MCF 10A (cell line): Measurements from ENCODE around the gene NISCH. TPM values are rescaled to one million over a fixed set of nuclear protein-coding genes. Genes with fewer than 3 reads are reported as not detected.

Experiments
- BruUV-seq: library from RNA; stranded (reverse); fragments of 400-500 nt; replicated peaks from 2 replicates; lab custom pipeline; 2021; lab: Mats Ljungman, UMichigan
- CTCF ChIA-PET: fragments of 300-600 bp; sonication (Branson Sonifier 250); formaldehyde crosslinking; extraction: SDS; loops from one replicate; lab custom pipeline; 2021; ENCODE audit warnings: antibody characterized with exemption, inconsistent platforms; lab: Yijun Ruan, JAX
- POLR2A ChIA-PET: fragments of 300-600, 350-650 bp; sonication (Branson Sonifier 250); formaldehyde crosslinking; extraction: SDS; loops from one replicate; lab custom pipeline; 2020; ENCODE audit warnings: antibody characterized with exemption, inconsistent platforms; lab: Yijun Ruan, JAX
- DNase-seq: peaks from one replicate; pipeline ENCODE4 v3.0.0-alpha.2; 2018; ENCODE audit not compliant: unreplicated experiment
- H3K27ac Mint-ChIP-seq: one replicate; pipeline ENCODE4 v1.8.0; 2022; ENCODE audit warnings: mild to moderate bottlenecking, low read depth, mixed read lengths; ENCODE audit not compliant: unreplicated experiment
- H3K27me3 Mint-ChIP-seq: one replicate; pipeline ENCODE4 v1.8.0; 2022; ENCODE audit warnings: mixed read lengths; ENCODE audit not compliant: insufficient read depth, unreplicated experiment
- H3K36me3 Mint-ChIP-seq: one replicate; pipeline ENCODE4 v1.8.0; 2022; ENCODE audit warnings: mild to moderate bottlenecking, moderate library complexity, mixed read lengths; ENCODE audit not compliant: insufficient read depth, unreplicated experiment
- H3K4me1 Mint-ChIP-seq: one replicate; pipeline ENCODE4 v1.8.0; 2022; ENCODE audit warnings: mixed read lengths; ENCODE audit not compliant: insufficient read depth, unreplicated experiment
- H3K4me3 Mint-ChIP-seq: one replicate; pipeline ENCODE4 v1.8.0; 2022; ENCODE audit warnings: mild to moderate bottlenecking, moderate library complexity, mixed read lengths; ENCODE audit not compliant: unreplicated experiment
- H3K9me3 Mint-ChIP-seq: one replicate; pipeline ENCODE4 v1.8.0; 2022; ENCODE audit warnings: mixed read lengths; ENCODE audit not compliant: unreplicated experiment
- intact Hi-C: fragments of 100-400 bp; cut with micrococcal nuclease; formaldehyde crosslinking; loops from 2 replicates; pipeline ENCODE4 v1.14.1; 2022
- total RNA-seq: library from RNA; stranded (reverse); gene quantifications from 2 replicates; pipeline ENCODE4 v1.2.3, GENCODE V29; 2022
- TF ChIP-seq, protein P1 (sequence below): fragments of 200-600 bp; IDR thresholded peaks from one replicate; pipeline ENCODE4 v1.8.0; 2022; ENCODE audit warnings: antibody characterized with exemption, mild to moderate bottlenecking; ENCODE audit not compliant: unreplicated experiment

Gene NISCH
- total RNA-seq, 1 experiment from 2014 or later, result 60.5 TPM

DNA sequence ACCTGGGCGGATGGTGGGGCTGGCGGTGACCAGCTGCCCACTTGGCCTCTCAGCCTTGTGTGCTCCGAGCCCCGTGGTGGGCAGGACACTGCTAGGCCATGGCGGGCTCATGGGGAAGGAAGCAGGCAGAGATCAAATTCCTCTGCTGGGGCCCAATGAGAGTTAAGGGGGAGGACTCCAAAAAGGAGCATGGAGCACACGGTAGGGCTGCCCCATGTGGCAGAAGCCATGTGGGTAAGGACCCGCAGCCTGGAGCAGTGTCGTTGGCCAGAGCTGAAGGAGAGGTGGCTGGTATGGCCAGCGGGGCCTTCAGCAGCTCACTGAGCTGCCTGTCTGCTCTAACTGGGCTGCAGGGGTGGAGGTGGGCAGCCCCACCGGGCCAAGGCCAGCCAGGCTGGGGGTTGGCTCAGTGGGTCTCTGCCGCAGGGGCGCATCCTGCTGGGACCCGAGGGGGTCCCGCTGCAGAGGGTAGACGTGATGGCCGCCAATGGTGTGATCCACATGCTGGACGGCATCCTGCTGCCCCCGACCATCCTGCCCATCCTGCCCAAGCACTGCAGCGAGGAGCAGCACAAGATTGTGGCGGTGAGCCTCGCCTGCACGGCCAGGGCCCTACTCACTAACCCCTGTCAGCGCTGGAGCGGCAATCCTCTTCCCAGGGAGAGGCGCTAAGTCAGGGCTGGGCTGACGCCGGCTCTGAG lies 51.0 kb downstream of the NISCH start:
- no peak for DNase-seq
- Mint-ChIP-seq H3K4me3 (no peak overlapping the region), H3K4me1 (peaks cover 7% of the 10 kb centered on the region), H3K27me3 (no peaks in the 10 kb centered on the region), H3K9me3 (no peaks in the 10 kb centered on the region), H3K27ac (no peak overlapping the region), H3K36me3 (no peaks in the 10 kb centered on the region)
- ChIA-PET CTCF (no interaction called here), POLR2A (no interaction called here)
- TF ChIP-seq, protein P1, sequence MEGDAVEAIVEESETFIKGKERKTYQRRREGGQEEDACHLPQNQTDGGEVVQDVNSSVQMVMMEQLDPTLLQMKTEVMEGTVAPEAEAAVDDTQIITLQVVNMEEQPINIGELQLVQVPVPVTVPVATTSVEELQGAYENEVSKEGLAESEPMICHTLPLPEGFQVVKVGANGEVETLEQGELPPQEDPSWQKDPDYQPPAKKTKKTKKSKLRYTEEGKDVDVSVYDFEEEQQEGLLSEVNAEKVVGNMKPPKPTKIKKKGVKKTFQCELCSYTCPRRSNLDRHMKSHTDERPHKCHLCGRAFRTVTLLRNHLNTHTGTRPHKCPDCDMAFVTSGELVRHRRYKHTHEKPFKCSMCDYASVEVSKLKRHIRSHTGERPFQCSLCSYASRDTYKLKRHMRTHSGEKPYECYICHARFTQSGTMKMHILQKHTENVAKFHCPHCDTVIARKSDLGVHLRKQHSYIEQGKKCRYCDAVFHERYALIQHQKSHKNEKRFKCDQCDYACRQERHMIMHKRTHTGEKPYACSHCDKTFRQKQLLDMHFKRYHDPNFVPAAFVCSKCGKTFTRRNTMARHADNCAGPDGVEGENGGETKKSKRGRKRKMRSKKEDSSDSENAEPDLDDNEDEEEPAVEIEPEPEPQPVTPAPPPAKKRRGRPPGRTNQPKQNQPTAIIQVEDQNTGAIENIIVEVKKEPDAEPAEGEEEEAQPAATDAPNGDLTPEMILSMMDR, result no peak
- intact Hi-C loops, result no loop called here
- BruUV-seq, result no TSS peak

DNA sequence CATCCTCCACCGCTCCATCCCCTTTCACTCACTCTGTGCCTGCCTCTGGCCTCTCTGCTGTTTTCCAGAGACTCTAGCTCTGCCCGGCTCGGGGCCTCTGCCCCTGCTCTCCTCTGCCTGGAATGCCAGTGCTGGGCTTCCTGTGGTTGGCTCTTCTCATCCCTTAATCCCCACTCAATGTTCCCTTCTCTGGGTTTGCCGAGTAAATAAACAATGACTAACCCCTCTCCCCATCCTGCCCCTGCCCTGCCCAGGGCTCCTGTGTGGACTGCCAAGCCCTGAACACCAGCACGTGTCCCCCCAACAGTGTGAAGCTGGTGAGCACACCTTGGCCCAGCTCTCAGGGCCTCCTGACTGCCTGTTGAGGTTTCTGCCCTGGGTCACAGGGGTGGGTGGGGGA lies 52.0 kb downstream of the NISCH start:
- Mint-ChIP-seq H3K27ac (no peak overlapping the region), H3K4me1 (peaks cover 7% of the 10 kb centered on the region), H3K9me3 (no peaks in the 10 kb centered on the region), H3K4me3 (peak overlapping the region; percentile 31), H3K27me3 (no peaks in the 10 kb centered on the region), H3K36me3 (no peaks in the 10 kb centered on the region)
- peak; percentile 79 for DNase-seq
- intact Hi-C loops, result no loop called here
- ChIA-PET CTCF (interaction anchor here (0.7 kb wide), 1 partner anchor 371 kb away, joined by 3 read pairs; no protein-coding TSS in a partner anchor), POLR2A (no interaction called here)
- no TSS peak for BruUV-seq
- TF ChIP-seq, protein P1, result no peak

DNA sequence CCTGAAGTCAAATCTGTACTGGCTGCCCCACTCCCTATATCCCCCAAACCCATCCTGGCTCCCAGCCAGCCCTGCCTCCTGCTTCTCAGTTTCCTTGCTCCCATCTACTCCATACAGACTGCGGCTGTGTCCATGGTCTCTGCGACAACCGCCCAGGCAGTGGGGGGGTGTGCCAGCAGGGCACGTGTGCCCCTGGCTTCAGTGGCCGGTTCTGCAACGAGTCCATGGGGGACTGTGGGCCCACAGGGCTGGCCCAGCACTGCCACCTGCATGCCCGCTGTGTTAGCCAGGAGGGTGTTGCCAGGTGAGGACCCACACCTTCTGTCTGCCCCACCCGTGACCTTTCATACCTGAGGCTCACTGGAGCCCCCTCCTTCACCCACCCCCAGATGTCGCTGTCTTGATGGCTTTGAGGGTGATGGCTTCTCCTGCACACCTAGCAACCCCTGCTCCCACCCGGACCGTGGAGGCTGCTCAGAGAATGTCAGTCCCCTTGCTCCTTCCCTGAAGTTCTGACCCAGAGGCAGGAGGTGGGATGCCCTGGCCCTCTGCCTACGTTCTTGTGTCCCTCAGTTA lies 54.4 kb downstream of the NISCH start:
- BruUV-seq, result no TSS peak
- no peaks in the 10 kb centered on the region for H3K27me3 Mint-ChIP-seq
- DNase-seq, result no peak
- H3K36me3 Mint-ChIP-seq, result no peaks in the 10 kb centered on the region
- TF ChIP-seq, protein P1, result no peak
- intact Hi-C loops, result no loop called here
- peaks cover 7% of the 10 kb centered on the region for H3K4me1 Mint-ChIP-seq
- POLR2A ChIA-PET, result no interaction called here
- no peak overlapping the region for H3K27ac Mint-ChIP-seq
- no peaks in the 10 kb centered on the region for H3K9me3 Mint-ChIP-seq
- no peak overlapping the region for H3K4me3 Mint-ChIP-seq
- CTCF ChIA-PET, result no interaction called here

DNA sequence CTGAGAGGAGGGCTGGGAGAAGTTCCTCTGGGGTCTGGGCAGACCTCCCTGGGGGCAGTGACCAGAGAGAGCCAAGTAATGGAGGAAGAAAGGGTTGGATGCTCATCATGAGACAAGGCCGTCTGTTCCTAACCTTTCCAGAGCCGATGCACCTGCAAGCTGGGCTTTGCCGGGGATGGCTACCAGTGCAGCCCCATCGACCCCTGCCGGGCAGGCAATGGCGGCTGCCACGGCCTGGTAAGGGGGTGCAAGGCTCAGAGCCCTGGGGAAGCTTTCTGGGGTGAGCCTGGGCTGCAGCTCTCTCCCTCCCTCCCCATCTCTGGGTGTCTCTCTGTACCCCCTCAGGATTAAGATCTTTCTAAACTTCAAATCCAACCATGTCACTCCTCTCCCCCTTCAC lies 56.1 kb downstream of the NISCH start:
- ChIA-PET POLR2A (no interaction called here), CTCF (no interaction called here)
- no TSS peak for BruUV-seq
- intact Hi-C loops, result no loop called here
- no peak overlapping the region for H3K27ac Mint-ChIP-seq
- TF ChIP-seq, protein P1, result no peak
- no peak overlapping the region for H3K4me3 Mint-ChIP-seq
- no peaks in the 10 kb centered on the region for H3K36me3 Mint-ChIP-seq
- no peaks in the 10 kb centered on the region for H3K9me3 Mint-ChIP-seq
- DNase-seq, result no peak
- H3K4me1 Mint-ChIP-seq, result peaks cover 11% of the 10 kb centered on the region
- no peaks in the 10 kb centered on the region for H3K27me3 Mint-ChIP-seq
